Measurements from ENCODE around the gene AXIN1.
"Not testable (repeated sequence)": the region's sequence is repeated elsewhere in the genome, so short reads cannot be mapped to it uniquely, and the experiment has no call there.

Gene AXIN1

DNA sequence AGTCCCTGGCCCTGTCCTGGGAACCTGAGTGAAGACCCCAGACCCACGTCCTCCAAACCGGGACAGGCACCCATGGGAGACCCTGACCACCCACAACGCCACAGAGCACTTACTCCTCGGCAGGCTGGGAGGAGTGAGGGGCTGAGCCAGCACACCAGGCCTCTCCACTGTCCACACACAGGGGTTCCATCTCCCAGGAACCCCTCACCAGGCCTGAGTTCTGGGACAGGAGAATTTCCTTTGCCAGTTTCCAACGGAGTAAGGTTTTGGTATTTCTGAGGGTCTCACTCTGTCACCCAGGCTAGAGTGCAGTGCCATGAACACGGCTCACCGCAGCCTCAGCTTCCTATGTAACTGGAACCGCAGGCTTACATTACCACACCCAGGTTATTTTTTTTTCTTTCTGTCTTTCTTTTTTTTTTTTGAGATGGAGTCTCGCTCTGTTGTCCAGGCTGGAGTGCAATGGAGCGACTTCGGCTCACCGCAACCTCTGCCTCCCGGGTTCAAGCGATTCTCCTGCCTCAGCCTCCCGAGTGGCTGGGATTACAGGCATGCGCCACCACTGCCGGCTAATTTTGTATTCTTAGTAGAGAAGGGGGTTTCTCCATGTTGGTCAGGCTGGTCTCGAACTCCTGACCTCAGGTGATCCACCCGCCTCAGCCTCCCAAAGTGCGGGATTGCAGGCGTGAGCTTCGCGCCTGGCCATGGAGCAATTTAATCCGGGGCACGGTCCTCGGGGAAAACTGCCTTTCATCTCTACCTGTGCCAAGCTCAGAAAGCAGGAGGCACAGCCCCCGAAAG lies 27.6 kb upstream of the AXIN1 start:
- peaks cover 26% of the 10 kb centered on the region for H3K4me1 ChIP-seq (ENCODE audit: insufficient read depth, low read length)
- no peak overlapping the region for H3K9ac ChIP-seq (ENCODE audit: low read length)
- H3K36me3 ChIP-seq (ENCODE audit: insufficient read depth, low read length), result peaks cover 10% of the 10 kb centered on the region
- H3K27ac ChIP-seq (ENCODE audit: low read depth, low read length), result no peak overlapping the region
- peak overlapping the region in 1 of 2 donors; percentile 52 for H3K4me3 ChIP-seq (ENCODE audit: low read depth in 1 of 2, low read length in 2 of 2)
- no peaks in the 10 kb centered on the region for H3K27me3 ChIP-seq (ENCODE audit: control insufficient read depth in 1 of 2, insufficient read depth in 2 of 2, low read length in 2 of 2)
- no peaks in the 10 kb centered on the region for H3K9me3 ChIP-seq (ENCODE audit: low read length)

DNA sequence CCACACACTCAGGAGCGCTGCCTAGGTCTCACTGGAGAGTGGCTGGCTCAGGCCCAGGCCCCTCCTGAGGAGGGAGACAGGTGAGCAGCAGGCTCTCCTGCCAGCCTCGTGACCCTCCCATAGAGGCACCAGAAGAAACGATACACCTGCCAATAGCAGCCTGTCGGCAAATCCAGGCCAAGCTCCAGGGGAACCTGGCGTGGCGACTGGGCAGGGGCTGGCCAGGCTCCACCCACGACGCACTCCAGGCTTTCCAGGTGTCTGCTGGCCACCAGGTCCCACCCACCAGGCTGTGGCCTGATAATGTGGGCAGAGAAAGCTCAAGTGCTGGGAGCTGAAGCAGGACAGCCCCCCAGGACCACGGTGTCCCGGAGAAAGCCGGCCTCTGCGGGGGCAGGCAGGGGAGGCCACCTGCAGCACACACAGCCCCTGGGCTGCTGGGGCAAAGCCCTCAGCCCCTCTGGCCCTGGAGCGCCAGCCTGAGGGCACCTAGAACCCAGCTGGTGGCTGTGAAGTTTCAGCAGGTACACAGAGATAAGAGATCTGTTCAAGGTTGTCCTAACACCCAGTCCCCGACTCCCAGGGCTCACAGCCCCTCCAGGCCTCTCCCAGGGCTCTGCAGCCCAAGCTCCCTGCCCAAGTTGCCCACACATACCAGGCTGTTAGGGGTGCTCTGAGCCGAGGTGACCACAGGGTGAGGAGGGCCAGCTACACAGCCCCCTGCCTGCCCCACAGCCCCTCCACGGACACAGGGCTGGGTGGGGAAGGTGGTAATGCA lies 26.8 kb upstream of the AXIN1 start:
- peaks cover 26% of the 10 kb centered on the region for H3K4me1 ChIP-seq (ENCODE audit: insufficient read depth, low read length)
- H3K27me3 ChIP-seq (ENCODE audit: control insufficient read depth in 1 of 2, insufficient read depth in 2 of 2, low read length in 2 of 2), result no peaks in the 10 kb centered on the region
- no peak overlapping the region for H3K4me3 ChIP-seq (ENCODE audit: low read depth in 1 of 2, low read length in 2 of 2)
- H3K9me3 ChIP-seq (ENCODE audit: low read length), result no peaks in the 10 kb centered on the region
- no peak overlapping the region for H3K27ac ChIP-seq (ENCODE audit: low read depth, low read length)
- no peak overlapping the region for H3K9ac ChIP-seq (ENCODE audit: low read length)
- peaks cover 17% of the 10 kb centered on the region for H3K36me3 ChIP-seq (ENCODE audit: insufficient read depth, low read length)

DNA sequence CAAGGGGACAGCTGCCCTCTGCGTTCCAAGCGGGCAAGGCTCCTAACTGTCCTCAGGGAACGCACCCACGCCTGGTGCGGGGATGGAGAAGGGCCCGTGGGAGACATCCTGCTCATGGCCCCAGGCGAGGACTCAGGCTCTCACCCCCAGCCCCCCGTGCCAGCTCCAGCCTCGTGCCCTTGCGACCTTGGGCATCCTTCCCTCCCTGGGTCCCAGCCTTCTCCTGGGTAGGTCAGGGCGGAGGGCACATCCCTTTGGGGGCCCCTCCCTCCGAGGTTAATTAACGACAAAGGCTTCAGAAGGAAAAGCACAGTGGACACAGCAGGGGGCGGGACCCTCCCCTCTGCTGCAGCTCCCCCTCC lies 26.3 kb upstream of the AXIN1 start:
- no peak overlapping the region for H3K4me3 ChIP-seq (ENCODE audit: low read depth in 1 of 2, low read length in 2 of 2)
- H3K4me1 ChIP-seq (ENCODE audit: insufficient read depth, low read length), result peaks cover 25% of the 10 kb centered on the region
- peaks cover 18% of the 10 kb centered on the region for H3K36me3 ChIP-seq (ENCODE audit: insufficient read depth, low read length)
- H3K9ac ChIP-seq (ENCODE audit: low read length), result no peak overlapping the region
- no peaks in the 10 kb centered on the region for H3K9me3 ChIP-seq (ENCODE audit: low read length)
- no peaks in the 10 kb centered on the region for H3K27me3 ChIP-seq (ENCODE audit: control insufficient read depth in 1 of 2, insufficient read depth in 2 of 2, low read length in 2 of 2)
- no peak overlapping the region for H3K27ac ChIP-seq (ENCODE audit: low read depth, low read length)

DNA sequence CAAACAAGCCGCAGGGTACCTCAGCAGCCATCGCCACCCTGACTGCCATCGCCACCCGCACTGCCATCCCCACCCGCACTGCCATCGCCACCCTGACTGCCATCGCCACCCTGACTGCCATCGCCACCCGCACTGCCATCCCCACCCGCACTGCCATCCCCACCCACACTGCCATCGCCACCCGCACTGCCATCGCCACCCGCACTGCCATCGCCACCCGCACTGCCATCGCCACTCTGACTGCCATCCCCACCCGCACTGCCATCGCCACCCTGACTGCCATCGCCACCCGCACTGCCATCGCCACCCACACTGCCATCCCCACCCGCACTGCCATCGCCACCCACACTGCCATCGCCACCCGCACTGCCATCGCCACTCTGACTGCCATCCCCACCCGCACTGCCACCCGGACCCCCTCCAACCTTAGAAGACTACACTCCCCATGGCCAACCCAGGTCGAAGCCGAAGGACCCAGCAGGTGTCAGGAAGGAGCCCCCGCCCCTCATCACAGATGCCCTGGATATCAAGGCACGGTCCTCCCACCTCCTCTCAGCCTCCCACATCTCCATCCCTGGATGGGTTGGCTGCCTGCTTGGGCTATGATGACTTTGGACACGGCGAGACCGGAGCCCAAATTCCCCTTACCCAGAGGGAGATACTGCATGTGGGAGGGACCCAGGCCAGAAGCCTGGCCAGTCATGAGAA lies 25.7 kb upstream of the AXIN1 start:
- not testable (repeated sequence) for H3K4me3 ChIP-seq (ENCODE audit: low read depth in 1 of 2, low read length in 2 of 2); H3K9ac ChIP-seq (ENCODE audit: low read length); H3K27ac ChIP-seq (ENCODE audit: low read depth, low read length); H3K27me3 ChIP-seq (ENCODE audit: control insufficient read depth in 1 of 2, insufficient read depth in 2 of 2, low read length in 2 of 2); H3K9me3 ChIP-seq (ENCODE audit: low read length)
- Histone ChIP-seq H3K4me1 (ENCODE audit: insufficient read depth, low read length) (peaks cover 20% of the 10 kb centered on the region), H3K36me3 (ENCODE audit: insufficient read depth, low read length) (peaks cover 18% of the 10 kb centered on the region)

GRCh38 chr16:377419-377951 lies 25.0 kb upstream of the AXIN1 start:
- Histone ChIP-seq H3K36me3 (ENCODE audit: insufficient read depth, low read length) (peaks cover 18% of the 10 kb centered on the region), H3K4me3 (ENCODE audit: low read depth in 1 of 2, low read length in 2 of 2) (no peak overlapping the region), H3K27ac (ENCODE audit: low read depth, low read length) (no peak overlapping the region), H3K4me1 (ENCODE audit: insufficient read depth, low read length) (peaks cover 13% of the 10 kb centered on the region), H3K27me3 (ENCODE audit: control insufficient read depth in 1 of 2, insufficient read depth in 2 of 2, low read length in 2 of 2) (no peaks in the 10 kb centered on the region), H3K9me3 (ENCODE audit: low read length) (no peaks in the 10 kb centered on the region), H3K9ac (ENCODE audit: low read length) (no peak overlapping the region)

- H3K36me3 ChIP-seq (ENCODE audit: insufficient read depth, low read length), result peaks cover 23% of the 10 kb centered on the region
- H3K27ac ChIP-seq (ENCODE audit: low read depth, low read length), result no peak overlapping the region
- H3K4me3 ChIP-seq (ENCODE audit: low read depth in 1 of 2, low read length in 2 of 2), result no peak overlapping the region
- peaks cover 13% of the 10 kb centered on the region for H3K4me1 ChIP-seq (ENCODE audit: insufficient read depth, low read length)
- no peak overlapping the region for H3K9ac ChIP-seq (ENCODE audit: low read length)
- no peaks in the 10 kb centered on the region for H3K27me3 ChIP-seq (ENCODE audit: control insufficient read depth in 1 of 2, insufficient read depth in 2 of 2, low read length in 2 of 2)
- no peaks in the 10 kb centered on the region for H3K9me3 ChIP-seq (ENCODE audit: low read length)
Observed at GRCh38 chr16:376817-377418, 24.4 kb upstream of the AXIN1 start.

DNA sequence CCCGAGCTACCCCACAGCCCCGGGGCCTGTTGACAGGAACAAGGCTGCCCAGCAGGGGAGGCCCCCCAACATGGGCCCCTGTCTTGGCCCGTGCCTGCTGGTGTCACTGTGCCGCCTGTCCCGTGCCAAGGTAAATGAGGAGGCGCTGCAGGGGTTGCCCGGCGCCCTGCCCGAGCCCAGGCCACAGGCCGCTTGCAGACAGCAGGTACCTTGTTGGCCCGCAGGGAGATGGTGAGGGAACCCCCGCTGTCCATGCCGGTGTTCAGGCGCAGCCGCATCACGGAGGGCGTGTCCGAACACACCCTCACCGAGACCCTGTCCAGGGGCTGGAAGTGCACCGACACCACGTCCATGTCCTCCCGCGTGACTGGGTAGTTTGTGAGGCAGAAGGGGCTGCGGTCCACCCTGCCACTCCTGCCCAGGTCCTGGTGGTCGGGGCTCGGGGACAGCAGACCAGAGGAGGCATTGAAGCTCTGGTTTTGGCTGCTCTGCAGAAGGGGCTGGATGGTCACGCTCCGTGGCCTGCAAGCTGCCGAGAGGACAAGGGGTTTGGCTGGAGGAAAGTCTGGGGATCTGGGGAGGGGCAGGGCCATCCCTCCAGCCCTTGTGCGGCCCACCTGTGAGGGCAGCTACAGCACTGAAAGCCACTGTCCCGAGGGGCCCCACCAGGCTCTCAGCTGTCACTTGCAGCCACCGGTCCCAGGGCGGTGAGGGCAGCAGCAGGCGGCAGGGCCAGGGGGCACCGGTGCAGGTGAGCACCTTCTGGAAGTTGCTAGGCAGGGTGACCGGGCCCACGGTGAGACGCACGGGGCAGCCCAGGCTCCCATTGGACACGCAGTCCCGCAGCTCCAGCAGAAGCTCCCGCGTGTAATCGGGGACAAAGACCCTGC lies 23.6 kb upstream of the AXIN1 start:
- Histone ChIP-seq H3K4me3 (ENCODE audit: low read depth in 1 of 2, low read length in 2 of 2) (no peak overlapping the region), H3K27ac (ENCODE audit: low read depth, low read length) (no peak overlapping the region), H3K27me3 (ENCODE audit: control insufficient read depth in 1 of 2, insufficient read depth in 2 of 2, low read length in 2 of 2) (no peaks in the 10 kb centered on the region), H3K36me3 (ENCODE audit: insufficient read depth, low read length) (peaks cover 27% of the 10 kb centered on the region), H3K9me3 (ENCODE audit: low read length) (no peaks in the 10 kb centered on the region), H3K9ac (ENCODE audit: low read length) (no peak overlapping the region), H3K4me1 (ENCODE audit: insufficient read depth, low read length) (peaks cover 14% of the 10 kb centered on the region)

DNA sequence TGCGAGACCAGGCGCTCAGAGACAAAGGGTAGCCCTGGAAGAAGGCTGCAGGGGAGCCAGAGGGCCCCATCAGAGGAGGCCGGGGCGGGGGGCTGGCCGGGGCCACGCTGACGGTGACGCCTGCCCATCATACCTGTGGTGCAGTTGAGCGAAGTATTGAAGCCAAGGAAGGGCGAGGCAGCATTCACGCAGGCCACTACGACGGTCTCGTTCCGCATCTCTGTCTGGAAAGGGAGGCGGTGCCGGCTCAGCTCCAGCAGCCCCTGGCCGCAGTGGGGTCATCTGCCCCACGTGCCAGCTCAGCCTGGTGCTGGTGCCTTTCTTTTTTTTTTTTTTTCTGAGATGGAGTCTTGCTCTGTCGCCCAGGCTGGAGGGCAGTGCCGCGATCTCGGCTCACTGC lies 22.7 kb upstream of the AXIN1 start:
- no peaks in the 10 kb centered on the region for H3K27me3 ChIP-seq (ENCODE audit: control insufficient read depth in 1 of 2, insufficient read depth in 2 of 2, low read length in 2 of 2)
- H3K4me3 ChIP-seq (ENCODE audit: low read depth in 1 of 2, low read length in 2 of 2), result no peak overlapping the region
- no peaks in the 10 kb centered on the region for H3K9me3 ChIP-seq (ENCODE audit: low read length)
- H3K36me3 ChIP-seq (ENCODE audit: insufficient read depth, low read length), result peaks cover 27% of the 10 kb centered on the region
- H3K9ac ChIP-seq (ENCODE audit: low read length), result no peak overlapping the region
- H3K4me1 ChIP-seq (ENCODE audit: insufficient read depth, low read length), result peaks cover 14% of the 10 kb centered on the region
- H3K27ac ChIP-seq (ENCODE audit: low read depth, low read length), result no peak overlapping the region

DNA sequence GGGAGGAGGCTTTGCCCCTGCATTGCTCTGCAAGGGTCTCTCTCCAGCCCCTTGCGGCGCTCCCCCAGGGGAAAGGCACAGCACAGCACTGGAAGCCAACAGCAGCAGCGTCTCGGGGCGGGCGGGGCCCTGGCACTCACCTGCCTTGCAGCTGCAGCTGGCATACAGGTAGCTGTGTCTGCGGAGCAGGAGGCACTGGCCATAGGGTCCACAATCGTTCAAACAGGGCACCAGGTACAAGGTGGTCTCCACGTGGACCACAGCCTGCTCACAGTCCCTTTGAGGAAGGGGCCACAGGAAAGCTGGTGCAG lies 22.0 kb upstream of the AXIN1 start:
- Histone ChIP-seq H3K4me3 (ENCODE audit: low read depth in 1 of 2, low read length in 2 of 2) (no peak overlapping the region), H3K9me3 (ENCODE audit: low read length) (no peaks in the 10 kb centered on the region), H3K27ac (ENCODE audit: low read depth, low read length) (no peak overlapping the region), H3K9ac (ENCODE audit: low read length) (no peak overlapping the region), H3K4me1 (ENCODE audit: insufficient read depth, low read length) (peaks cover 12% of the 10 kb centered on the region), H3K27me3 (ENCODE audit: control insufficient read depth in 1 of 2, insufficient read depth in 2 of 2, low read length in 2 of 2) (no peaks in the 10 kb centered on the region), H3K36me3 (ENCODE audit: insufficient read depth, low read length) (peaks cover 27% of the 10 kb centered on the region)

DNA sequence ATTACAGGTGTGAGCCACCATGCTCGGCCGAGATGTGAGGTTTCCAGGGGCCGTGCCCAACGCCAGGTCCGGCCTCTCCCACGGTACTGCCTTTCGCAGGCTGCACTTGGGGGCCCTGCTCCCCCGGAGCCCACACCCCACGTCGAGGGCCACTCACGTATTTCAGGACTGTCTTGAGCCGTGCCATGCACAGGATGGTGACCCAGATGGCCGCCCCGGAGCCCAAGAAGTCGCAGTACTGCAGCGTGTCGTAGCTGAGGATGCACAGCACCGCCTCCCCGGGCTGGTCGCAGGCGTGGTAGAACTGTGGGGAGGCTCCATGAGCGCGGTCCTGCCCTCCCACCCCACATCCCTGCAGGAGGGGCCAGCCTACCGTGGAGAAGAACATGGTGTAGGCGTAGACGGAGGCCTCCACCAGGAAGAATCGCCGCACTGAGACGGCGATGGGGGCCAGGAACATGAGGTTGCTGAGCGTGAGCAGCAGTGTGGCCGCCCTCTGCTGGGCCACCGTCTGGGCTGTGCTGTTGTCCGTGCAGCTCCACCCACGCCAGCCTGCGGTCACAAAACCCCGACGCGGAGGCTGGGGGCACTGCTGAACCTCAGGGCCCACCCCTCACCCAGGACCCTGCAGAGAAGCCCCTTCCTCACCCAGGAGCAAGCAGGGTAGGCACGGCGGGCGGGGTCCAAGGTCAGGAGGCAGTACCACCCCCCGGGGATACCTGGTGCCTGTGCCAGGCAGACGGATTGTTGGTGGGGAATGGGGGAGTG lies 21.5 kb upstream of the AXIN1 start:
- H3K9ac ChIP-seq (ENCODE audit: low read length), result no peak overlapping the region

More for the DNA sequence above, 21.5 kb upstream of the AXIN1 start:
- H3K9me3 ChIP-seq (ENCODE audit: low read length), result no peaks in the 10 kb centered on the region
- peaks cover 29% of the 10 kb centered on the region for H3K36me3 ChIP-seq (ENCODE audit: insufficient read depth, low read length)
- H3K4me3 ChIP-seq (ENCODE audit: low read depth in 1 of 2, low read length in 2 of 2), result no peak overlapping the region
- H3K27ac ChIP-seq (ENCODE audit: low read depth, low read length), result no peak overlapping the region
- H3K4me1 ChIP-seq (ENCODE audit: insufficient read depth, low read length), result peaks cover 15% of the 10 kb centered on the region
- H3K27me3 ChIP-seq (ENCODE audit: control insufficient read depth in 1 of 2, insufficient read depth in 2 of 2, low read length in 2 of 2), result no peaks in the 10 kb centered on the region
